T follicular helper cell (primary cell): ENCODE results near the gene CAMKK2.
"Not testable (repeated sequence)": the region's sequence is repeated elsewhere in the genome, so short reads cannot be mapped to it uniquely, and the experiment has no call there.

ENCODE experiments used
- DNase-seq: peaks from one replicate; pipeline ENCODE4 v3.0.0-alpha.2; 2020; ENCODE audit warnings: low read depth

CAMKK2 gene

GRCh38 chr12:121223292-121224285 is 72.9 kb downstream of the CAMKK2 start:
- DNase-seq = no peak

DNA sequence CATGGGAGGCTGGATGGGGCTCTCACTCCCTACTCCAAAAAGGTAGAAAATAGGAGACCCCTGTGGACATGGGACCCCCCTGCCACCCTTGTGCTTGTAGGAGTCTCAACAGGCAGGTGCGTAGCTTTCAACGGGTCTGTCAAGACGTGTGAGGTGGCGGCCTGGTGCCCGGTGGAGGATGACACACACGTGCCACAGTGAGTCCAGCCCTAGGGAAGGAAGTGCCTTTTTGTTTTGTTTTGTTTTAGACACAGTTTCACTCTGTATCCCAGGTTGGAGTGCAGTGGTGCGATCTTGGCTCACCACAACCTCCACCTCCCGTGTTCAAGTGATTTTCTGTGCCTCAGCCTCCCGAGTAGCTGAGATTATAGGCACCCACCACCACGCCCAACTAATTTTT is 73.7 kb downstream of the CAMKK2 start:
- no peak for DNase-seq

DNA sequence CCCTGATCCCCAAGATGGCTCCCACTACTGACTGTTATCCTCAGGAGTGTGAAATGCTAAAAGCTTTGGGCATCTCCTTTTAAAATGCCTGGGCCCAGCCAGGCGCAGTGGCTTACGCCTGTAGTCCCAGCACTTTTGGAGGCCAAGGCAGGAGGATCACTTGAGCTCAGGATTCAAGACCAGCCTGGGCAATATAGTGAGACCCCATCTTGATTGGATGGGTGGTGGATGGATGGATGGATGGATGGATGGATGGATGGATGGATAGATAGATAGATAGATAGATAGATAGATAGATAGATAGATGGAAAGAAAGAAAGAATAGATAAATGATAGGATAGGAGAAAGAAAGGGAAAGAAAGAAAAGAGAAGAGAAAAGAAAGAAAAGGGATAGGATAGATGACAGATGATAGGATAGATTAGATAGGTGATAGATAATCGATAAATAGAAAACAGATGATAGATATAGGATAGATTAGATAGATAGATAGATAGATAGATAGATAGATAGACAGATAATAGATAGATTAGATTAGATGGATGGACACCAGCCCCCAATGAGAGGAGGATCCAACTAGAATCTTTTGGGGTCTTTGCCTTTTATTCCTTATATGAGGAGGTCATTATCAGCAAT is 77.0 kb downstream of the CAMKK2 start:
- DNase-seq = no peak

- DNase-seq = no peak
Observed at GRCh38 chr12:121218588-121219352, 77.7 kb downstream of the CAMKK2 start.

GRCh38 chr12:121217761-121218160 is 78.7 kb downstream of the CAMKK2 start:
- no peak for DNase-seq

DNA sequence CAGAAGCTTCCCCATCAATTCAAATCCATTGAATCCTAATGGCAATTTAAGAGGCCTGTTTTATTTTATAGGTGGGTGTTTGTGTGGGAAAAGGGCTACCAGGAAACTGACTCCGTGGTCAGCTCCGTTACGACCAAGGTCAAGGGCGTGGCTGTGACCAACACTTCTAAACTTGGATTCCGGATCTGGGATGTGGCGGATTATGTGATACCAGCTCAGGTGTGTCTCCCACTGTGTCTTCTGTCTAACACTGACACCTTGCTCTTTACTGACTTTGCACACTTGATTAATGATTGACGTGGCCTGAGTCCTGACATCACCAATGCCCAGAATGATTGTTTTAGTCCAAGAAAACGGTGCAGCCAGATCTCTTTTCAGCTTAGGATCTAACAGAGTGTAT is 79.4 kb downstream of the CAMKK2 start:
- DNase-seq = no peak

- DNase-seq = no peak
Observed at GRCh38 chr12:121216102-121216501, 80.4 kb downstream of the CAMKK2 start.

GRCh38 chr12:121214855-121215745 is 81.4 kb downstream of the CAMKK2 start:
- no peak for DNase-seq

DNA sequence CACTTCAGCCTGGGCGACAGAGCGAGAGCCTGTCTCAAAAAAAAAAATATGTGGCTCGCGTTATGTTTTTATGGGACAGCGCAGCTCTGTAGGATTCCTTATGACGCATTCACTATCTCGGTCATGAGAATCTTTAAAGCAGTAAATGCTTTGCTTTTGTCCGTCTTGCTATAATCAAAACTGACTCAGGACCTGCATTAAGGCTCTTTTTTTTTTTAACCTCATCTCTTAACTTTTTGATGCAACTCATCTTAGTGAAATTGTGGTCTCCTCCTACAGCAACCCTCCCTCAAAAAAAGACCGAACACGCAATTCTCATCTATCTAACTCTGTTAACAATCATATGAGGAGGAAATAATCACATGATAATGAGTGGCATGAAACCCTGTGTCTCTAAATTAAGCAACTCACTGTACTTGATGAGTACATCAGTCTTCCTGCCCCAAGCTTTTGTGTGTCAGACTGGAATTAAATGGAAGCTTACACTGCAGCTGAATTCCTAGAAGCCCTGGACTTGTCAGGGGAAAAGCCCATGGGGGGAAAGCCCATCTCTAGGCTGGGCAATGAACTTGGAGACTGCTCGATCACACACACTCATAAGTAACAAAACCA is 82.2 kb downstream of the CAMKK2 start:
- DNase-seq = no peak

- DNase-seq = no peak
Observed at GRCh38 chr12:121212875-121213274, 83.6 kb downstream of the CAMKK2 start.

DNA sequence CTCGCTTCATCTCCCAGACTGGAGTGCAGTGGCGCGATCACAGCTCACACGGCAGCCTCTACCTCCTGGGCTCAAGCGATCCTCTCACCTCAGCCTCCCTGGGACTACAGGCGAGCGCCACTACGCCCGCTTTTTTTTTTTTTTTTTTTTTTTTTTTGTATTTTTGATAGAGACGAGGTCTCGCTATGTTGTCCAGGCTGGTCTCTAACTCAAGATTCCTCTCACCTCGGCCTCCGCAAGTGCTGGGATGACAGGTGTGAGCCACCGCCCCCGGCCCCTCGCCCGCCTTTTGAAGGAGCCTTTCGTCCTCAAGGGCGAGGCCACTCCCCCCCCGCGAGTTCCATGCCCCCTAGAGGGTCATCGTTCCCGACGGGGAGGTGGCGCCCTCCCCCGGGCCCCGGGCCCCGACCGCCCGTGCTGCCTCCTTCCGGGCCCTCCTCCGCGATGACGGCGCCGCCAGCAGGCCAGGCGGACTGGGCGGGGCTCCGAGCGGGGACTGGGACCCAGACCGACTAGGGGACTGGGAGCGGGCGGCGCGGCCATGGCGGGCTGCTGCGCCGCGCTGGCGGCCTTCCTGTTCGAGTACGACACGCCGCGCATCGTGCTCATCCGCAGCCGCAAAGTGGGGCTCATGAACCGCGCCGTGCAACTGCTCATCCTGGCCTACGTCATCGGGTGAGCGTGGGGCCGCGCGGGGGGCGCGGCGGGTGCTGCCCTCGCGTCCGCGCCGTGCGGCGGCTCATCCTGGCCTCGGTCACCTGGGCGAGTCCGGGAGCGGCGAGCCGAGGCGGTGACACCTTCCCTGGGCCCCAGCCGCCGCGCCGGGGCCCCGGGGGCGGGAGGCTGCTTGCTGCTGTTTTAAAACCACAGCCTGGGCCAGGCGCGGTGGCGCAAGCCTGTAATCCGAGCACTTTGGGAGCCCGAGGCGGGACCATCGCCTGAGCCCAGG is 86.6 kb downstream of the CAMKK2 start, which contains the start of gene P2RX4:
Gene P2RX4 (plus strand): TSS at position 506 of the 949 bp plus-strand sequence. CDS start 36 bp downstream, at position 542.
- DNase-seq = peak; percentile 77

- DNase-seq = no peak
Observed at GRCh38 chr12:121209221-121209620, 87.3 kb downstream of the CAMKK2 start.

DNA sequence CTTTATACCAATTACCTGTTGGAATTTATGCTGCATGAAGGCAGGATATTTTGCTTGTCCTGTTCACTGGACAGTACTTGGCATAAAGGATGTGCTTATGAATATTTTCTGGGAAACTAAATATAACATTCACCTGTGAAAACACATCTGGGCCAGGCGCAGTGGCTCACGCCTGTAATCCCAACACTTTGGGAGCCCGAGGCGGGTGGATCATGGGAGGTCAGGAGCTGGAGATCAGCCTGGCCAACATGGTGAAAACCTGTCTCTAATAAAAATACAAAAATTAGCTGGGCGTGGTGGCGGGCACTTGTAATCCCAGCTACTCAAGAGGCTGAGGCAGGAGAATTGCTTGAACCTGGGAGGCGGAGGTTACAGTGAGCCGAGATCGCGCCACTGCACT is 87.9 kb downstream of the CAMKK2 start:
- not testable (repeated sequence) for DNase-seq

DNA sequence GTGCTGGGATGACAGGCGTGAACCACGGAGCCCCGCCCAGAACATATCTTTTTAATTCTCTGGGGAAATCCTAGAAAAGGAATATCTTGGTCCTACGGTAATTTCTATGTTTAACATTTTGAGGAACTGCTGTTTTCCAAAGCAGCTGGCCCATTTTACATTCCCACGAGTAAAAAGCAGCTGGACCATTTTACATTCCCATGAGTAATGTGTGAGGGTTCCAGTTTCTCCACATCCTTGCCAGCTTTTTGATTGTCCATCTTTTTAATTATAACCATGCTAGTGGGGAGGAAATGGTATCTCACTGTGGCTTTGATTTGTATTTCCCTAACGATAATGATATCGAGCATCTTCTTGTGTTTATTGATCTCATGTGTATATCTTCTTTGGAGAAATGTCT is 91.0 kb downstream of the CAMKK2 start:
- DNase-seq = no peak

GRCh38 chr12:121203482-121203881 is 93.0 kb downstream of the CAMKK2 start:
- no peak for DNase-seq

DNA sequence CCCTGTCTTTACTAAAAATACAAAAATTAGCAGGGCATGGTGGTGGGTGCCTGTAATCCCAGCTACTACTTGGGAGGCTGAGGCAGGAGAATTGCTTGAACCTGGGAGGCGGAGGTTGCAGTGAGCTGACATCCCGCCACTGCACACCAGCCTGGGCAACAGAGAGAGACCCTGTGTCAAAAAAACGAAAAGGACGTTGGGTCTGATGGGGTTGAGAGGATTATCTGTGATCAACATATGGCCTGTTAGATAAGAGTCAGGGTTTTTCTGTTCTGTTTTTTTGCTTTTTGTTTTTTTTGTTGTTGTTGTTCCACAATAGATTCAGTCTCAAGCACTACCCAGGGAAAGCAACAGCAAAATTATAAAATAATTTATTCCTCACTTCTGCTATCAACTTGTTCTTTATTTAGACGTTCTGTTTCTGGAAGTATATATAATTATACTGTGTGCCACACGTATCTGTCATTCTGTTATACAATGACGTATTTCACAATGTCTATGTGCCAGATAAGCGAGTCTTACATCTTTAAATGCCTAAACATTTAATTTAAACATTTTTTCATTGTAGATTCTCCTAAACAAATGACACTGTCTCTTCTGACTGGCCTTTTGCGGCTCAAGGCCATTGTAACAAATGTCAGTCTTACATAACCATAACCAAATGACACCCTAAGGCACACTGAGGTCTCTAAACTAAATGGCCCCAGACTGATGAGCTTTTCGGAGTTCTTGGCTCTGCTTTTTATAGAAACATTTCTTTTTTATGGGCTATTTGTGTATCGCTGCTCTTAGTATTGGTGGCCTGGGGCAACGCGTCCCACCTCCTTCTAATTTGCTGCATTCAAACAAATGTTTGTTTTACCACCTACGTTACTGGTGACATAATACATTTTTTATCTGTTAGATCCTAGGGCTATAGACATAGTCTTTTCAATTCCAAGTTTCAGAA is 93.8 kb downstream of the CAMKK2 start:
- DNase-seq = no peak

- not testable (repeated sequence) for DNase-seq
Observed at GRCh38 chr12:121201140-121201539, 95.4 kb downstream of the CAMKK2 start.

DNA sequence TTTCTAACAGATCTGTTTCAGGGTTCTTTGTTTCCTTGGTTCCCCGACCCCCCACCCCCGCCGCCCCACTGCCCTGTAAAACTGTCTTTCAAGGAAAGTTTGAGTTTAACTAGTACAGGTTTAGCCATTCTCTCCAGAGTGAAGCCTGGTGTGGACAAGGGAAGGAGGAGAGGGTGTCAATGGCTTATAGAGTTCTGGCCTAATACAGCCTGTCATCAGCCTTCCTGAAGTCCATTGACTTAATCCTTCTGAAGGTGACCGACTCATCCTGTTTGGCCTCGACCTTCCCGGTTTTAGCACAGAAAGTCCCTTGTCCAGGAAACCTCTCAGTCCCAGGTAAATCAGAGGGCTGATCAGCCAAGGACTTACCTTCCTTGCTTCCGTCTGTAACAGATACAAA is 97.6 kb downstream of the CAMKK2 start:
- no peak for DNase-seq
